NB4 (cell line): ENCODE data around the gene LGALS12.

Experiments
- CTCF ChIP-seq: IDR thresholded peaks from one replicate; pipeline ENCODE4 v1.5.1; 2012; ENCODE audit warnings: low read depth, low read length
- MAX ChIP-seq: IDR thresholded peaks from 2 replicates; pipeline ENCODE4 v1.6.1; 2011; ENCODE audit warnings: low read depth, low read length
- MYC ChIP-seq: IDR thresholded peaks from 2 replicates; pipeline ENCODE4 v1.6.1; 2011; ENCODE audit warnings: low read depth, low read length
- POLR2A ChIP-seq: IDR thresholded peaks from 2 replicates; pipeline ENCODE4 v1.6.1; 2011; ENCODE audit warnings: mild to moderate bottlenecking; ENCODE audit not compliant: insufficient read length; ENCODE audit errors: extremely low read depth

GRCh38 chr11:63551091-63551888 is 45.4 kb downstream of the LGALS12 start:
- TF ChIP-seq MYC, result no peak
- TF ChIP-seq CTCF, result no peak
- TF ChIP-seq POLR2A, result no peak
- no peak for TF ChIP-seq MAX
